HG03378 (cell line): ENCODE data around the gene PRSS21.

Experiments
- ATAC-seq: cut with Tn5 transposase; IDR thresholded peaks from one replicate; pipeline ENCODE4 v1.9.1; 2021; ENCODE audit warnings: mild to moderate bottlenecking, moderate library complexity; ENCODE audit not compliant: unreplicated experiment

PRSS21 gene

GRCh38 chr16:2825049-2825742 lies 8.2 kb downstream of the PRSS21 start:
- ATAC-seq = no peak

- ATAC-seq = no peak
Observed at GRCh38 chr16:2825906-2826305, 8.9 kb downstream of the PRSS21 start.

GRCh38 chr16:2826591-2827373 lies 9.7 kb downstream of the PRSS21 start:
- no peak for ATAC-seq

- no peak for ATAC-seq
Observed at GRCh38 chr16:2827374-2827791, 10.3 kb downstream of the PRSS21 start.

DNA sequence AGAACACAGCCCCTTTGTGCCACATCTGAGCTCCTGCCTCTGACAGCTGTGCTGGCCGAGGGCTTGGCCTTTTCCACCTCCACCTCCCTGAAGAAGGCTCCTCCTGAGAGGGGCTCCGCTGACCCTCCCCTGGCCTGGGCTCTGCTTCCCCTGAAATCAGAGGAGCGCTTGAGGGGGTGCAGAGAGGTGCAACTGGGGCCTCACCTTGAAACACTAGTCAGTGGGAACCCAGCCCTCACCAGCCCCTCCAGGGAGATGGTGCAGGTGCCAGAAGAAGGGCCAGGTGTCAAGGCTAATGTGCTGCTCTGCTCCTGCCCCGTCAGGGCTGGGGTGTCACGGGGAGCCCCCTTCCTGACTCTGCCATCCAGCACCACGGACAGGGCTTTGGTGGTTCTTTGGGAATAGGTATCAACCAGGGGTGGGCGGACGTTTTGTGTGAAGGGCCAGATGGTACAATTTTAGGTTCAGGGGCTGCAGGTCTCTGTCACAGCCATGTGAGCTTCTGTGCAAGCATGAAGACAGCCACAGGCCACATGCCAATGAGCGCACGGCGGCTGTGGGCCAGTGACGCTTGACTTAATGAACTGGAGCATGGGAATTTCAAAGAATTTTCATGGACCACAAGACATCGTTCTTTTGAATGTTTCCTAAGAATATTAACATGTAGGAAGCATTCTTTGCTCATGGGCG lies 10.9 kb downstream of the PRSS21 start:
- no peak for ATAC-seq

GRCh38 chr16:2828521-2828840 lies 11.4 kb downstream of the PRSS21 start:
- no peak for ATAC-seq

DNA sequence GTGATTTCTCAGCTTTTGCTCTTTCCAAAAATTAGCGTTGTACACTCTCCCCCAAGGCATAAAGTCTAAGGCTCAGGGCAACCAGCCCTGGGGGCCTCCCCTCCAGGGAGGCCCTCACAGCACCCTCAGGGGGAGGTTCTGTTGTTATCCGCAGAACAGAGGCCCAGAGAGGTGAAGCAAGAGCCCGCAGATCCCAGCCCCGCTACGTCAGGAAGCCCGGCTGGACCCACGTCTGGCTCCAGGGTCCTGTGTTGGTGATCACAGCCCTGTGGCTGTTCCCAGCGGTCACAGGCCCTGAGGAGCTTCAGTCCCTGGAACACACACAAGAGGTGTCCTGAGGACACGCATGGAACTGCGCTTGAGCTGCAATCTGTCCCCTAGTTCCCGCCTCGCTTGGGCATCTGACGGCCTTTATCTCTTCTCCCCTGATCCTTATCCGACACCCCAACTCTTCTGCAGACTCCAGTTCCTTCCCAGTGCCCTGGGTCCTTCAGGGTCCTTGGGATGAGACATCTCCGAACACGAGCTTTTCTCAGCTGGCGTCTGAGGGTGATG lies 11.9 kb downstream of the PRSS21 start:
- no peak for ATAC-seq

DNA sequence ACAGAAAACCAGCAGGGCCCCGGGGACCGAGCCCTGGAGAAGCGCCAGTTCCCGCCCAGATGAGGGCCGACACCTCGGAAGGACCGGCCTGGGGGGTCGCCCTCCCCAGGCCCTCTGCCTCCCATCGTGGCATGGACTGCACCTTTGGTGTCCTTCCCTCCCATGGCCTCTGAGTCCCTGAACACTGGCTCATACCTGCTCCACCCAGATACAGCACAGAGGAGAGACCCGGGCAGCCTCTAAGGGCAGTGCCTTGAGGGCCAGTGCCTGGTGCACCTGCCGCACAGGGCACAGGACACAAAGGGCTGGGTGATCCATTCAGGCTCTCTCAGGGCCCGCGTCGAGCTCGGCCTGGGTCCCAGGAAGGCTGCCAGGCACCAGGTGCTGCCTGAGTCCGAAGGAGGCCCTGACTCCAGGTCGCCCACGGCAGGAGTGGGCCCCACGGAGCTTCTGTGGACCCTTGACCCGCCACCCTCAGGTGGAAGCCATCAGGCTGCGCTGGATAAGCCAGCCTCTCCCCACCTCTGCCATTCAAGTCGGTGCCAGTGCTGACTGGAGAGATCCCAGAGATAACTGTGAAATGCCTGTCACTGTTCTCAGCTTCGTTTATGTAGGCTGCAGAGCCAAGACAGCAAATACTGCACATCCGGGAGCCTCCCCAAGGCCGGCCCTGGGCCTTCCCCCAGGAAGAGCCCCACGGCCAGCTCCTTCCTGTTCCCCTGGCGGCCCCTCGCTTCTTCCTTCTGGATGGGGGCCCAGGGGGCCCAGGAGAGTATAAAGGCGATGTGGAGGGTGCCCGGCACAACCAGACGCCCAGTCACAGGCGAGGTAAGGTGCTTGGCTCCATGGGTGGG lies 12.7 kb downstream of the PRSS21 start, which contains the start of gene ZG16B:
ZG16B (plus strand) TSS at position 803 of the 854 bp plus-strand sequence. CDS start 139 bp downstream, outside the sequence.
- no peak for ATAC-seq

DNA sequence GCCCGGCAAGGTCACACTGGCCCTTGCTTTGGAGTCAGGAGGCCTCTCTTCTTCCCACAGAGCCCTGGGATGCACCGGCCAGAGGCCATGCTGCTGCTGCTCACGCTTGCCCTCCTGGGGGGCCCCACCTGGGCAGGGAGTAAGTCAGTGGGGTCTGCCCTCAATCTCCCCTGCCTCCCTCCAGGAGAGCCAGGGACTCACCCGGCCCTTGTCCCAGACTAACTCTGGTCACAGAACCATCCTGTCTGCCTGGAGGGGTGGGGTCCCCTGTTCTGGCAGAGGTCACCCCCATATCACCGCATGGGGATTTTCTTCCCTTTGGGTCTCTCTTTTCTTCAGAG lies 13.3 kb downstream of the PRSS21 start:
- no peak for ATAC-seq

DNA sequence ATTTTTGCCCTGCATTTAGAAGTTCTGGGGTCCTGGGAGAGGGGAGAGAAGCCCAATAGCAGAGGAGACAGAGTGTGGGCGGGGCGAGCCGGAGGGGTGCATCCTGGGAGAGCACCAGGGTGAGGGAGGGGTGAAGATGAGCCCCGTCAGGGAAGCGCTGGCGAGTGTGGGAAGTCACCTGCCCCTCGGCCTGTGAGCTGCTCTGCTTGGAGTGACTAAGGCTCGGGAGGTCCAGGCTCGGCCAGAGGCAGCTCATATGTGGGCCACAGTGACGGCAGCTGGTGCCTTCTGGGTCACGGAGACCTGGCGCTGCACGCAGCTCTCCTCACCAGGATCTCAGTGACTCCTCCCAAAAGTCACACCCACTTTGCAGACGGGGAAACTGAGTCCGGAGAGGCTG lies 14.2 kb downstream of the PRSS21 start:
- no peak for ATAC-seq

DNA sequence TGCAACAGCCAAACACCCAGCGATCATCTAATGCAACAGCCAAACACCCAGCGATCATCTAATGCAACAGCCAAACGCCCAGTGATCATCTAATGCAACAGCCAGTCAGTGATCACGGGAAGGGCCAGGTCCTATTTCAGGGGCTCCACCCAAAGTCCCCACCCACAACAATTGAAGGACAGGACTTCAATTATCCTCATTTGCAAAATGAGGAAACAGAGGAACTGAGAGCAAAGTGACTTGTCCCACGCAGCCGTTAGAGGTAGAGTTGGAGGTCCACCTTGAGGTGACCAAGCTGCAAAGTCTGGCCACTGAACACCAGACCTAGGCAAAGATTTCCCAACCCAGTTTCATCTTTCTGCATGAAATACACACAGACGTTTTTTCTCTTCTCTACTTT lies 16.7 kb downstream of the PRSS21 start:
- ATAC-seq = no peak

- ATAC-seq = no peak
Observed at GRCh38 chr16:2834968-2835367, 17.9 kb downstream of the PRSS21 start.

GRCh38 chr16:2835638-2836493 lies 18.8 kb downstream of the PRSS21 start:
- no peak for ATAC-seq

GRCh38 chr16:2836646-2837508 lies 19.8 kb downstream of the PRSS21 start:
- no peak for ATAC-seq

DNA sequence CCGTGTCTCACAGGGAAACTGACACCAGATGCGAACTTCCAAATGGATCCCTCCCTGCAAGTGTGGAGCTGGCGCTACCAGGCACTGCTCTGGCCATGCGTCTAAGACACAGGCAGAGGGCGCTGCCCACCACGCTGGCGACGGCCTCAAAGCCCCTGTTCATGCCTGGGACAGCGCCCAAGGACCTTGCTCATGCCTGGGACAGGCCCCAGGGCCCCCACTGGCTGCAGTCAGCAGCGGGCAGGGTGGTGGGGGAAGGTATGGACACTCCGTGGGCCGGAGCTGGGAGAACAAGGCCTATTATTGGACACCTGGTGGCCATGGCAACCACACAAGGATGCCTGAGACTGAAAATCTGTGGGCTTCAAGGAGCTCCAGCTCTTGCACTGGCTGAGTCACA lies 21.9 kb downstream of the PRSS21 start:
- no peak for ATAC-seq

DNA sequence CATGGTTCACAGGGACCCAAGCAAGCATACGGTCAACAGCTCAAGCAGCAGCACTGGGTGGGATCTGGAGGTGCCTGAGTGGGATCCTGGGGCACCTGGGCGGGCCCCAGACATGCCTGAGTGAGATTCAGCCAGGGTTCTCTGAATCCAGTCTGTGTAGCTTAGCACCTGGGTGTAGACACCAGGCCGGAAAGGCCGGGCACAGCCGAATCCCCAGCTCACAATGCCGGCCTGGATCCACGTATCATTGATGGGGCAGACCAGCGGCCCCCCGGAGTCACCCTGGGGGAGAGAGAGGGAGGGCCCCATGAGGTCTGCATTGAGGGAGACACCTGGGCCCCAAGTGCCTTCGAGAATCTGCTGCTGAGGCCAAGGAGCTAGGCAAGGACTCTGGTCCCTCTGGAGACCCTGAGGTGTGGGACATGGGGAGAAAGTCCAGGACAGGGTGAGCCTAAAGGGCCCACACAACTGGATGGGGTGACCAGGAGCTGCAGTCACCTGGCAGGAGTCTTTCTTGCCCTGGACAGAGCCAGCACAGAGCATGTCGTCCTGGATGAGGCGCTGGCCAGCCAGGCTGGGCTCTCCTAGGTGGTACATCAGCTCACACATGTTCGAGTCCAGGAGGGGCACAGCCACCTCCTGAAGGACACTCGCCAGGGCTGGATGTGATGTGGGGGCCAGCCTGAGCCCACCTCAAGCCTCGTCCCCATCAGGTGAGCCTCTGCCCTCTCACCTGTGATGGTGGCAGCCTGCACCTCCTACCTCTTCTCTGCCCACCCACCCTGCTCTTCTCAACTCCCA lies 22.8 kb downstream of the PRSS21 start:
- no peak for ATAC-seq

DNA sequence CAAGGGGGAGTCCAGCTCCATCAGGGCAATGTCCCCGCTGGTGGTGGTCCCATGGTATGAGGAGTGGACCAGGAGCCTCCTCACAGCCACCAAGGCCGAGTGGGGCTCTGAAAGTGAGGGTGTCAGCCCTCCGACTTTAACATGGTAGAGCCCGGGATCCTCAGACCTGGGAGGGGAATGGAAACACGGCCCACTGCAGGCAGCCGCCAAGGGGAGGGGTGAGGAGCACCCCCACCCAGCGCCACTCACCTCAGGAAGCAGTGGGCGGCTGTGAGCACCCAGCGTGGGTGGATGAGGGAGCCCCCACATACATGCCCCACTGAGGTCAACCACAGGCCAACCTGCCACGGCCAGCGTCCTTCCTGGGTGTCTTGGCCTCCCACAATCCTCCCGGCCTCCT lies 23.9 kb downstream of the PRSS21 start:
- no peak for ATAC-seq
